Measurements from ENCODE around the gene MAPK10. TPM values are rescaled to one million over a fixed set of nuclear protein-coding genes. Genes with fewer than 3 reads are reported as not detected.

MAPK10 gene
- total and polyA plus RNA-seq, 2 experiments from 2014 or later = 3.6 to 8.1 TPM

DNA sequence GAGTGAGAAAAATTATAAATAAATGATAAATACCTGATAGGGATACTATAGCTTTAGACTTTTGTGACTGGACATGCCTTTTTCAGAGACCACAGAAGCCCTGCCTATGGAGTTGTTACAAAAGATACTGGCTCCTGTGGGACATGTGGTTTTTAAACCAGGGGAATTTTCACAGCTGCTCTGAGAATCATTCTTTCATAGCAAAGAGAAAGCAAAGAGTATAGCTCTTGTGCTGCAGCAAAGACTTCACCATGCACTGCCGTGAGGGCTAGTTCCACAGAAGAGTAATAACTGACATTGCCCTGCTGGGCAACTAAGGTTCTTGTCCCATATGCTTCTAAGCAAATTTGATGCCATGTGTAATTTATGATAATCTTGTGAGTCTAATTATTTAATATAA is 98.2 kb downstream of the MAPK10 start:
- H3K27me3 ChIP-seq (ENCODE audit: insufficient read depth) = no peaks in the 10 kb centered on the region
- TF ChIP-seq REST (IDR thresholded peaks at IDR 0.05; ENCODE audit: unreplicated experiment) (no peak), ETS1 (IDR thresholded peaks at IDR 0.05) (no peak), CTCF (conservative IDR thresholded peaks at IDR 0.05; ENCODE audit: low read depth in 2 of 2) (no peak)
- ATAC-seq (no peak), DNase-seq (ENCODE audit: low spot score) (no peak)
- H3K4me1 ChIP-seq (ENCODE audit: insufficient read depth) = peaks cover 8% of the 10 kb centered on the region
- H3K36me3 ChIP-seq (ENCODE audit: insufficient read depth) = no peaks in the 10 kb centered on the region
- peaks cover 5% of the 10 kb centered on the region; the same call in 1 of the 2 replicates for H3K9me2 ChIP-seq (ENCODE audit: insufficient read depth)
- no peak overlapping the region for H2AFZ ChIP-seq
- no peaks in the 10 kb centered on the region for H4K20me1 ChIP-seq (replicated peaks; ENCODE audit: insufficient read depth)
- Mint-ChIP-seq H3K9me3 (no peaks in the 10 kb centered on the region), H3K4me3 (no peak overlapping the region), H3K36me3 (ENCODE audit: low read depth) (no peaks in the 10 kb centered on the region), H3K27ac (no peak overlapping the region), H3K4me1 (peaks cover 7% of the 10 kb centered on the region), H3K27me3 (ENCODE audit: insufficient read depth, low read depth, poor library complexity) (no peaks in the 10 kb centered on the region)
- H3K27ac ChIP-seq (ENCODE audit: low read depth) = no peak overlapping the region
- no peaks in the 10 kb centered on the region for H3F3A ChIP-seq (replicated peaks; ENCODE audit: low read depth)
- no peak overlapping the region for H3K4me2 ChIP-seq
- no peaks in the 10 kb centered on the region for H3K79me2 ChIP-seq (replicated peaks; ENCODE audit: insufficient read depth)
- H3K4me3 ChIP-seq = no peak overlapping the region

GRCh38 chr4:86256086-86256485 is 103.8 kb downstream of the MAPK10 start:
- no peak overlapping the region for H3K4me3 ChIP-seq
- H3F3A ChIP-seq (replicated peaks; ENCODE audit: low read depth) = no peaks in the 10 kb centered on the region
- no peaks in the 10 kb centered on the region for H3K27me3 ChIP-seq (ENCODE audit: insufficient read depth)
- H3K4me1 ChIP-seq (ENCODE audit: insufficient read depth) = no peaks in the 10 kb centered on the region
- H3K4me1 Mint-ChIP-seq = no peaks in the 10 kb centered on the region
- ATAC-seq = no peak
- H3K4me3 Mint-ChIP-seq = no peak overlapping the region
- H3K27ac Mint-ChIP-seq = no peak overlapping the region
- H3K27me3 Mint-ChIP-seq (ENCODE audit: insufficient read depth, low read depth, poor library complexity) = no peaks in the 10 kb centered on the region
- no peaks in the 10 kb centered on the region for H3K9me3 Mint-ChIP-seq
- H3K79me2 ChIP-seq (replicated peaks; ENCODE audit: insufficient read depth) = no peaks in the 10 kb centered on the region
- H3K36me3 ChIP-seq (ENCODE audit: insufficient read depth) = no peaks in the 10 kb centered on the region
- no peaks in the 10 kb centered on the region for H3K36me3 Mint-ChIP-seq (ENCODE audit: low read depth)
- no peak overlapping the region for H3K27ac ChIP-seq (ENCODE audit: low read depth)
- H3K4me2 ChIP-seq = no peak overlapping the region
- H3K9me2 ChIP-seq (ENCODE audit: insufficient read depth) = peaks cover 5% of the 10 kb centered on the region
- DNase-seq (ENCODE audit: low spot score) = no peak
- no peaks in the 10 kb centered on the region for H4K20me1 ChIP-seq (replicated peaks; ENCODE audit: insufficient read depth)
- no peak overlapping the region for H2AFZ ChIP-seq
- no peak for TF ChIP-seq EZH2 (IDR thresholded peaks at IDR 0.05; ENCODE audit: low read depth, unreplicated experiment)
- no peak for TF ChIP-seq CREB1 (CRISPR knock-in tag; IDR thresholded peaks at IDR 0.05; ENCODE audit: low read depth)
- TF ChIP-seq NANOG (IDR thresholded peaks at IDR 0.05; ENCODE audit: borderline replicate concordance) = no peak
- TF ChIP-seq ZNF331 (CRISPR knock-in tag; IDR thresholded peaks at IDR 0.05; ENCODE audit: low read depth) = no peak
- TF ChIP-seq EZH2phosphoT487 (IDR thresholded peaks at IDR 0.05; ENCODE audit: unreplicated experiment) = no peak
- TF ChIP-seq ZNF114 (CRISPR knock-in tag; IDR thresholded peaks at IDR 0.05) = no peak
- TF ChIP-seq CTCF (conservative IDR thresholded peaks at IDR 0.05; ENCODE audit: low read depth in 2 of 2) = no peak
- no peak for TF ChIP-seq JUNB (IDR thresholded peaks at IDR 0.05; ENCODE audit: unreplicated experiment)
- no peak for TF ChIP-seq STAT1 (IDR thresholded peaks at IDR 0.05; ENCODE audit: unreplicated experiment)
- TF ChIP-seq POLR2AphosphoS5 (IDR thresholded peaks at IDR 0.05; ENCODE audit: low read depth) = no peak
- TF ChIP-seq REST (IDR thresholded peaks at IDR 0.05; ENCODE audit: unreplicated experiment) = no peak

Data from GM23338 (cell line).